Gastroesophageal sphincter (tissue), 3 donors: ENCODE data around the gene HCN3.
"Not testable (repeated sequence)": the region's sequence is repeated elsewhere in the genome, so short reads cannot be mapped to it uniquely, and the experiment has no call there.

Experiments used
- CTCF ChIP-seq, 4 experiments: fragments of 200-600 bp in 2 of 4; fragments of 450-650 bp in 2 of 4; sonication (generic) in 1 of 4; IDR thresholded peaks; one replicate each; pipeline ENCODE4 v1.5.1; 2017 to 2019; ENCODE audit warnings: antibody characterized with exemption in 4 of 4, mild to moderate bottlenecking in 2 of 4, moderate library complexity in 2 of 4
- POLR2A ChIP-seq, 2 donors: fragments of 450-650 bp; IDR thresholded peaks; one replicate each; pipeline ENCODE4 v1.6.1; 2017; ENCODE audit warnings: antibody characterized with exemption in 2 of 2, mild to moderate bottlenecking in 2 of 2, moderate library complexity in 1 of 2
- POLR2AphosphoS5 ChIP-seq: sonication (generic); formaldehyde crosslinking; IDR thresholded peaks from one replicate; pipeline ENCODE4 v1.6.1; 2017; ENCODE audit warnings: antibody characterized with exemption

- not testable (repeated sequence) for TF ChIP-seq CTCF (IDR thresholded peaks at IDR 0.05); POLR2AphosphoS5; POLR2A (IDR thresholded peaks at IDR 0.05)
Observed at GRCh38 chr1:155235375-155235774, 41.9 kb upstream of the HCN3 start.
